Upper lobe of left lung (tissue), 4 donors: ENCODE data around the gene MLLT3.

Experiments used
- CTCF ChIP-seq, 6 experiments: fragments of 450-650 bp in 4 of 6; fragments of 200-600 bp in 2 of 6; sonication (generic) in 2 of 6; IDR thresholded peaks; one replicate each; pipeline ENCODE4 v1.5.1; 2016 to 2019; ENCODE audit warnings: antibody characterized with exemption in 6 of 6
- EP300 ChIP-seq, 4 donors: sonication (generic); formaldehyde crosslinking; IDR thresholded peaks; one replicate each; pipeline ENCODE4 v1.5.1; 2017; ENCODE audit warnings: antibody characterized with exemption in 4 of 4, control low read depth in 2 of 4
- POLR2A ChIP-seq, 4 donors: fragments of 450-650 bp; IDR thresholded peaks; one replicate each; pipeline ENCODE4 v1.5.1; 2016 to 2017; ENCODE audit warnings: antibody characterized with exemption in 4 of 4, mild to moderate bottlenecking in 2 of 4
- POLR2AphosphoS5 ChIP-seq, 2 donors: sonication (generic); formaldehyde crosslinking; IDR thresholded peaks; one replicate each; pipeline ENCODE4 v1.5.1; 2017; ENCODE audit warnings: antibody characterized with exemption in 2 of 2

- TF ChIP-seq POLR2A (IDR thresholded peaks at IDR 0.05): no peak
- TF ChIP-seq CTCF (IDR thresholded peaks at IDR 0.05): no peak
- no peak for TF ChIP-seq POLR2AphosphoS5 (IDR thresholded peaks at IDR 0.05)
- TF ChIP-seq EP300 (IDR thresholded peaks at IDR 0.05): no peak
These were observed 114.9 kb downstream of the MLLT3 start for GRCh38 chr9:20507431-20507830.
